K562 (cell line): ENCODE data around the gene HAT1. TPM values are rescaled to one million over a fixed set of nuclear protein-coding genes. Genes with fewer than 3 reads are reported as not detected.

Source experiments
- ARID1B ChIP-seq: fragments of 450-650 bp; IDR thresholded peaks from 2 replicates; pipeline ENCODE4 v1.6.1; 2016; ENCODE audit warnings: antibody characterized with exemption, mild to moderate bottlenecking, inconsistent platforms
- ATF2 ChIP-seq: sonication (generic); formaldehyde crosslinking; IDR thresholded peaks from 2 replicates; pipeline ENCODE4 v1.8.1; 2022; ENCODE audit warnings: missing genetic modification reagents
- ATF3 ChIP-seq, 2 experiments: fragments of 450-650 bp in 1 of 2; sonication (generic) in 1 of 2; formaldehyde crosslinking in 1 of 2; IDR thresholded peaks in 1 of 2; conservative IDR thresholded peaks in 1 of 2; 2 replicates each; pipeline versions ENCODE4 v1.6.1 to v1.8.1; 2016 to 2023; ENCODE audit warnings: mild to moderate bottlenecking in 2 of 2, moderate library complexity in 2 of 2, inconsistent platforms in 1 of 2, missing genetic modification reagents in 1 of 2
- CBX1 ChIP-seq: sonication (generic); IDR thresholded peaks from 2 replicates; pipeline ENCODE4 v1.6.1; 2016; ENCODE audit warnings: antibody characterized with exemption, low read depth, mild to moderate bottlenecking
- CHD2 ChIP-seq: IDR thresholded peaks from 2 replicates; pipeline ENCODE4 v1.6.1; 2011; ENCODE audit warnings: low read depth, low read length
- EGR1 ChIP-seq: fragments of 450-650 bp; conservative IDR thresholded peaks from 2 replicates; pipeline ENCODE4 v1.6.1; 2017; ENCODE audit warnings: mild to moderate bottlenecking
- ELK1 ChIP-seq: sonication (generic); formaldehyde crosslinking; IDR thresholded peaks from 2 replicates; pipeline ENCODE4 v1.8.1; 2022; ENCODE audit warnings: missing genetic modification reagents
- FOSL1 ChIP-seq: fragments of 200-800 bp; sonication (Bioruptor generic); conservative IDR thresholded peaks from 2 replicates; pipeline ENCODE4 v1.6.1; 2016; ENCODE audit warnings: missing genetic modification characterization, missing compliant biosample characterization
- FOXJ3 ChIP-seq: sonication (generic); formaldehyde crosslinking; IDR thresholded peaks from 2 replicates; pipeline ENCODE4 v1.4.0; 2020; ENCODE audit warnings: mild to moderate bottlenecking, missing genetic modification reagents
- MBD1 ChIP-seq: fragments of 250-450 bp; sonication (Bioruptor Pico); IDR thresholded peaks from 2 replicates; pipeline ENCODE4 v1.8.0; 2022; ENCODE audit warnings: inconsistent platforms
- NONO ChIP-seq, 2 experiments: fragments of 200-400 bp in 1 of 2; fragments of 450-650 bp in 1 of 2; formaldehyde crosslinking in 1 of 2; IDR thresholded peaks; 2 replicates each; pipeline ENCODE4 v1.6.1; 2017; ENCODE audit warnings: low read depth in 2 of 2, mild to moderate bottlenecking in 2 of 2, moderate library complexity in 2 of 2, low read length in 1 of 2
- TRIM28 ChIP-seq: fragments of 450-650 bp; IDR thresholded peaks from 2 replicates; pipeline ENCODE4 v1.6.1; 2017
- ZBTB33 ChIP-seq: sonication (generic); formaldehyde crosslinking; IDR thresholded peaks from 2 replicates; pipeline ENCODE4 v1.8.1; 2023; ENCODE audit warnings: mild to moderate bottlenecking, missing genetic modification reagents
- ZBTB34 ChIP-seq: fragments of 250-450 bp; sonication (Bioruptor Pico); IDR thresholded peaks from 2 replicates; pipeline ENCODE4 v1.8.0; 2021; ENCODE audit warnings: mild to moderate bottlenecking, moderate library complexity
- ZNF354B ChIP-seq: fragments of 250-450 bp; sonication (Bioruptor Pico); IDR thresholded peaks from 2 replicates; pipeline ENCODE4 v1.4.0; 2020
- ZNF384 ChIP-seq: IDR thresholded peaks from 2 replicates; pipeline ENCODE4 v1.6.1; 2012; ENCODE audit warnings: low read depth, low read length, improper control_type of control experiment
- ZNF584 ChIP-seq: fragments of 200-800 bp; sonication (Bioruptor generic); IDR thresholded peaks from 2 replicates; pipeline ENCODE4 v1.6.1; 2016; ENCODE audit warnings: low read depth, mild to moderate bottlenecking, missing genetic modification characterization, missing compliant biosample characterization
- polyA plus RNA-seq, 8 experiments: library from polyadenylated mRNA; depleted of rRNA in 4 of 8; stranded (reverse) in 5 of 8; unstranded in 3 of 8; fragments of >200 nt; fragmentation: Nextera tagmentation in 2 of 8; fragmentation: Illumina TruSeq in 1 of 8; extraction: Ambion mirVana in 2 of 8; extraction: Trizol in 1 of 8; gene quantifications; 2 replicates each; pipeline versions ENCODE4 v1.2.1 to v1.2.3, GENCODE V29; 2011 to 2014; ENCODE audit warnings: inconsistent platforms in 1 of 8, missing spikeins in 1 of 8
- total RNA-seq, 7 experiments: library from RNA; depleted of rRNA in 6 of 7; stranded (reverse); fragments of >200 nt in 6 of 7; fragmentation: Illumina TruSeq in 2 of 7; extraction: Trizol in 2 of 7; gene quantifications; 2 replicates each; pipeline versions ENCODE4 v1.2.1 to v1.2.3, GENCODE V29; 2011 to 2021; ENCODE audit warnings: low replicate concordance in 1 of 7

The HAT1 gene
- total and polyA plus RNA-seq, 9 of the 15 experiments (the other 6 are each of a cell fraction or from before 2014, with no cell fraction given) = 125 to 384 (median 244) TPM

- TF ChIP-seq ATF2 (CRISPR knock-in tag) = peak; percentile 63; the same call in 1 of the 2 replicates
- TF ChIP-seq ZBTB33 (CRISPR knock-in tag) = peak; percentile 91
- TF ChIP-seq CHD2 = 0 out of 2 replicates have a peak, but pooled peaks have one; percentile 26
- TF ChIP-seq EGR1 = no peak
- TF ChIP-seq ATF3 (IDR thresholded peaks at IDR 0.05) = peak; percentile 82
- peak; percentile 26; the same call in 1 of the 2 replicates for TF ChIP-seq ATF3 (CRISPR knock-in tag; conservative IDR thresholded peaks at IDR 0.05)
- TF ChIP-seq ZNF584 (CRISPR knock-in tag) = peak; percentile 19; the same call in 1 of the 2 replicates
- TF ChIP-seq TRIM28 = peak; percentile 82
- peak; percentile 83; the same call in 1 of the 2 replicates for TF ChIP-seq CBX1
- TF ChIP-seq ZNF354B (CRISPR knock-in tag) = no peak
- TF ChIP-seq MBD1 (CRISPR knock-in tag) = no peak
- TF ChIP-seq ELK1 (CRISPR knock-in tag) = no peak
- peak; percentile 79 for TF ChIP-seq FOSL1 (tag)
- peak; percentile 57 for TF ChIP-seq ARID1B
- TF ChIP-seq NONO (IDR thresholded peaks at IDR 0.05; ENCODE audit: low read depth in 2 of 2, low read length in 1 of 2) = peak; percentile 84 to 87
- no peak for TF ChIP-seq FOXJ3 (CRISPR knock-in tag)
- no peak for TF ChIP-seq ZBTB34 (CRISPR knock-in tag)
- TF ChIP-seq ZNF384 = 0 out of 2 replicates have a peak, but pooled peaks have one; percentile 4
Measured at GRCh38 chr2:171999604-172000469, 77.6 kb downstream of the HAT1 start, which contains the start of gene METAP1D (continued).
